ENCODE results near the gene MED27.
A peak's percentile ranks its signal among the peaks of the same experiment; 100 is the strongest.

The MED27 gene

DNA sequence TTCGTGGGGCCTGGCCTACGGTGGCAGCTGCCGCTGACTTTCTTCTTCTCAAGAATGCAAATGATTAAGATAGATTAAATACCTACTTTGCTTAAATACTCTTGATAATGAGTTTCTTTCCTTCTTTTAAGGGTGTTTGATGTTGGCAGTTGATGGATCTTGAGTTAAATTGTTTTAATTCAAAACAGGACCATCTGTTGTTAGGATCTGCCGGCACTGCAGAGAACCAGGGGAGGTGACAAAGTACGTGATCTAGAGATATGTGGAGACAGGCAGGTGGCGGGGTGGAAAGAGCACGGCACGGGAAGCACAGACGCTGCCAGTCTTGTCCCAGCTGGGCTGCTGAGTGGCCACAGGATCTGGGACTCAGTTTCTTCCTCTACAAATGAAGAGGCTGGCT is 37.9 kb downstream of the MED27 start:
- no peak for DNase-seq

DNA sequence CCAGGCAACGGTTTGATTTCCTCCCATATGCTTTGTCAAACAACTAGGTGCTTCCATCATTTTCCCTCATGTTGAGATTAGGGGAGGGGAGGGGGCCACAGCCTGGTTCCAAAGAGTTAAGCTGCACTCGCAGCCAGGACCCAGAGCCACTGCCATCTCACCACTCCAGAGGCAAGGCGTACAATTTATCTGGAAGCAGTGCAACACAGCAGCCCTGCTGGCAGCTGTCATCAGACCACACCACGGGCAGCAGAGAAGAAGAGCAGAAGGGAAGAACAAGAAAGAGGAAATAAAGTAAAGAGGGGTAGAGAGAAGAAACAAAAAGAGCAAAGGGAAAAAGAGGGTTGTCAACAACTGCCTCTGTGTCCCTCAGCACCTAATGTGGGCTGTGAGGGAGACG is 38.9 kb downstream of the MED27 start:
- no peak for DNase-seq

- no peak for DNase-seq
Observed at GRCh38 chr9:132040246-132040645, 39.4 kb downstream of the MED27 start.

- DNase-seq: no peak
Observed at GRCh38 chr9:132039284-132039683, 40.4 kb downstream of the MED27 start.

- no peak for DNase-seq
Observed at GRCh38 chr9:132037458-132037857, 42.2 kb downstream of the MED27 start.

GRCh38 chr9:132036521-132036920 is 43.1 kb downstream of the MED27 start:
- DNase-seq: no peak

GRCh38 chr9:132035679-132036078 is 44.0 kb downstream of the MED27 start:
- DNase-seq: no peak

GRCh38 chr9:132032238-132032950 is 47.3 kb downstream of the MED27 start:
- DNase-seq: no peak

DNA sequence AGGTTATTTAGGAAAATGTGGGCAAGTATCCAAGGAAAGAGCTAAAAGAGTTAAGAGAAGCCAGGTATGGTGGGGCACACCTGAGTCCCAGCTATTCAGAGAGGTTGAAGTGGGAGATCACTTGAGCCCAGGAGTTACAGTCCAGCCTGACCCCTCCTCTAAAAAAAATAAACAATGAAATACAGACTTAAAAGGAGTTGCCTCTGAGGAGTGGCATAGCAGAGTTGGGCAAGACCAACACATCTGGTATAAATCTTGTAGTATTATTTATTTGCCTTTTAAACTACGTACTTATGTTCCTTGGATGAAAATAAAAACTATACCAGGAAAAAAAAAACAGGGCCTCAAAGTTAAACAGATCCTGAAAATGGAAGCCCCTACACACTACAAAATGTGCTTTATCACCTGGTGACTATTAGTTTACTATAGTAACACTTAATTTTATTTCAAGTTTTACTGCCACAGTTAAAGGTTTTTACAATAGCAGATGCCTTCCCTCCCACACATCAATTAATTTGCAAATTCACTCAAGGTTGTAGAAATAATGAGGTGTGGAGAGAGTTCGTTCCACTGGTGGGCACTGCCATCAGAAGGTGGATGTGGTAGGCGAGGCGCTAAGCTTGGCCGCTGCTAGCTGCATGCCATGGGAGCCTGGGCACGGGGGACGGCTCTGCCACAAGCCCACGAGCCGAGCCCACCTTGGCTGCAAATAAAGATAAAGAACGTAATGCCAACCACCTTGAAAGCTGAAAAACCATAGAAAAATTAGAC is 48.0 kb downstream of the MED27 start:
- DNase-seq: no peak

DNA sequence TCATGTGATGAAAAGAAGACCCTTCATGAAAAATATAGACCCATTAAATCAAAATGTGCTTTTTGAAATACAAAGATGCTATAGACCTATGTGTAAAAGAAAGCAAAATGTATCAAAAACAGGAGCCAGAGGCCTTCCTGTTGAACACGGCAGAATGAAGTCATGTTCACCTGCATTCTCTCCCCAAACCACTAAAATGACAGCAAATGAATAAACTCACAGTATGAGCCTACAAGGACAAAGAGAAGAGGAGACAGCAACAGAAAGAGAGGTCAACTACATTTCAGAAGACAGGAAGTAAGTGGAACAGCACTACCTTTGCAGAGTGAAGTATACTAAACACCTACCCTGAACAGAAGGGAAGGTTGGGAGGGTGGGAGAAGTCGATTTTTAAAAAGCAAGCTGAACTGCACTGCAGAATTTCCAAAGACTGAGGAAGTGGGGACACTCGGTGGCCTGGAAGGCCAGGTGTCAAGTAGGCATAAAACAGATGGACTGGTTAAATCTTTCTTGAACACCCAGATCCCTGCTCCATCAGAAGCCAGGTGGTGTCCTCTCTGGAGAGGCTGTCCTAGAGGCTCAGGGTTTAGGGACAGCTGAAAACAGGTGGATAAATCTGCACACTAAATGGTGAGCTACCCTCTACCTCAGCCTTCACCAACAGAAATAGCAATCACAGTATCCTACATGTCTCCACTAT is 48.9 kb downstream of the MED27 start:
- no peak for DNase-seq

DNA sequence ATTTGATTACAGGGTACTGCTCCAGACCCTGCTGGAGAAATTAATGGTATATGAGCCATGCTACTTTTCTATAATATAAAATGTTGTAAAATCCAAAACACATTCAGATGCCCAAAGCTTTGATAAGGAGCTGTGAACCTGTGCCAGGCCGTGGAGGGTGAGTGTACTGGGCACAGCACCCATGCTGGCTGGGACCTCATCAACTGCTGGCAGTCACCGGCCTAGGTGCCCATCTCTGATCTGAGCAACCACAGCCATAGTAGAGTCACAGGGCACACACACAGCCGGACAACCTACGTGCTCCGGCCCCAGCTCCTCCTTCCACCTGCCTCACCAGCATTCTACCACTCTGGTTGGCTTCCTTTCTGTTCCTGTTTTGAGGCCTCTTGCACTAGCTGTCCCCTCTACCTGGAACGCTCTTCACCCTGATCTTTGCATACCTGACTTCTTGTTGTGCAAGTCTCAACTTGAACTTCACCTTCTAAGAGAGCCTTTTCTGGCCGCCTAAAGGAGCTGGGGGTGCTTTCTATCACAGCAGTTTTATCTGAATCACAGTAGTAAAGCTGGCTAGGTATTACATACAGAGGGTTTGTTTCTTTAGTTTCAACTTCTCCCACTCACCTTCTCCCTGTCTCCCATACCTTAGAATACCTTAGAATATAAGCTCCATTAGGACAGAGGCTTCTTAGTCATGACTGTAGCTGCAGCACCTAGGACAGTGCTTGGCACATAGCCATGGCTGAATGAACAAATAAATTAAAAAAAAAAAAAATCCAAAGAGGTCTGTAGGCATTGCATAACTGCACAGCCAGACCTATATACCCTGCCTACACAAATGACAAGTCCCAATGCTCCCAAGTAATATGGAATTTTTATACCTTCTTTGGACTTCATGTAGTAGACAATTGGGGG is 51.7 kb downstream of the MED27 start:
- no peak for DNase-seq

GRCh38 chr9:132026932-132027585 is 52.6 kb downstream of the MED27 start:
- no peak for DNase-seq

DNA sequence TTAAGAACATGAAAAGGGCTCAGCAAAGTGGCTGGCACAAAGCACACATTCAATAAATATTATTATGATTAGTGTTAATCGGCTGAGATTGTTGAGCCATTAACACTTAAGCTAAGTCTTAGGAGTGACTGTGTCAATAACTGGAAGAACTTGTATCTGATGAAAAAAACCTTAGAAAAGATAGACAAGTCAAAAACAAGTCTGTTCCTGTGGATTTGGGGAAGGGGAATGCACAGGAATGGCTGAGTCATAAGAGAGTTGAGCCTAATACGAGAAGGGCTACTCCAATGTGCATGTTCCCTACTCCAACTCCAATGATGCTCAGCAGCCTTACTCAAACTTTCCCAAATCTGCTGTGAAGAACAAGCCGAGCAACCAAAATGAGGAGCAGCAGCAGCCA is 53.9 kb downstream of the MED27 start:
- DNase-seq: no peak

GRCh38 chr9:132024589-132024988 is 55.1 kb downstream of the MED27 start:
- no peak for DNase-seq

GRCh38 chr9:132023419-132024180 is 56.1 kb downstream of the MED27 start:
- no peak for DNase-seq

GRCh38 chr9:132020820-132021510 is 58.7 kb downstream of the MED27 start:
- no peak for DNase-seq

- peak in 1 of 2 donors; percentile 18 for DNase-seq
Observed at GRCh38 chr9:132020272-132020671, 59.4 kb downstream of the MED27 start.

- no peak for DNase-seq
Observed at GRCh38 chr9:132019702-132020101, 60.0 kb downstream of the MED27 start.

DNA sequence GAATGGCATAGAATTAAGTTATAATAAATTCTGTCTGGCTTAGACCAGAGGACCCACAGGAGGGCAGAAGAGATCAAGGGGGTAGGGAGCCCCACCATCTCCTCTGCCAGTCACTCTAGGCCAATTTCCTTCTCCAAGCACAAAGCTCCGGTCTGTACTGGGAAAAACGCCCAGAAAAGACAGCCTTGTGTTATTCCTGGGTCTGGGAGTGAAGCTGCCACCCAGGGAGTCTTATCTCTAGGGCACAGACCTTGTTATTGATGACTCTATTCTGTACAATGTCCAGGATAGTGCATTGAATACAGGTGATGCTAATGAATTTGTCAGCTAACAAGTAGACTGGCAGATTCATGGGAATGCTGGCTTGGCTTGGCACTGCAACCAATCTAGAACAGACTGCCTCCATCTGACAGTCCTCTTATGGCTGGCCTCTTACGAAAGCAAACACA is 60.7 kb downstream of the MED27 start:
- no peak for DNase-seq

DNA sequence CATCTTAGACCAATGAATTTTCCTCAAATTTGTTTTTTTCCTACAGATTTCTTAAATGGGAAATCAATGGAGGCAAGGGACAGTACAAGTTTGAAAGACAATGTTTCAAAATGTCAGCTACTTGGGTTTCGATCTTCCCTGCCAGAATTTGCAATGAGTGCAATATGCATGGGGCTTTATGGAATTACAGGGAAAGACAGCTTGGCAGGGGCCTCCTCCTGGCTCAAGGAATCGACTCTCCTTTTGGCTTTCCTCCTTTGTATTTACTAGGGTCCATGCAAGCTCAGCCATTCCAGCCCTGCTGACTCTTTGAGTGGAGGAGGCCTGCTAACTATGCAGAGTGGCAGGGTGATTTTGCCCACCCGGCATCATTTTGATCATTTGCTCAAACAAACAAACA is 63.2 kb downstream of the MED27 start:
- DNase-seq: no peak

DNA sequence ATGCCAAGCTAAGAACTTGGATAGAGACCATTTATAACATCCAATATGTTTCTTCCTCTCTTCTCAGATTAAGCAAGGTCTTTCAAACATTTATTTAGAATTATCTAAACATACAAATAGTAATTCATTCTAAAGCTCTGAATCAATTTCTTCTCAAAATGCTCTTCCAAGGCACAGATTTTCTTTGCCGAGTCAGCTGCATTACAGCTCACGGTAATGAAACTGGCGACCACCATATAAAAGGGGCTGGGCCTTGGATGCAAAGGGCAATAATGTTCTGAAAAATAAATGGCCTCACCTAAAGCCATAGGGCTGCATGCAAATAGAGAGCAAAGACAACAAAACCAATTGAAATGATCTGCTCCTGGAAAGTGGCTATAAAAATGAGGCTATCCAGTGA is 63.8 kb downstream of the MED27 start:
- DNase-seq: no peak

All from inflammatory macrophage treated with lipopolysaccharide for 1 hour (primary cell).